Left lung (tissue), 10 donors: ENCODE measurements around the gene CENPV. TPM values are rescaled to one million over a fixed set of nuclear protein-coding genes. Genes with fewer than 3 reads are reported as not detected.
A peak's percentile ranks its signal among the peaks of the same experiment; 100 is the strongest.
"Not testable (repeated sequence)": the region's sequence is repeated elsewhere in the genome, so short reads cannot be mapped to it uniquely, and the experiment has no call there.

Source experiments
- ATAC-seq: fragments of 200-7000 bp; cut with Tn5 transposase; one replicate; pipeline ENCODE4 v1.9.1; 2020; ENCODE audit warnings: moderate library complexity
- DNase-seq, 4 donors: peaks; one replicate each; pipeline ENCODE4 v3.0.0-alpha.2; 2013 to 2020
- H3K27ac ChIP-seq, 2 donors: fragments of 200-600 bp; sonication (generic) in 1 of 2; one replicate each; pipeline versions ENCODE4 v1.5.0 to v1.8.0; 2020 to 2021
- H3K27me3 ChIP-seq, 2 donors: fragments of 200-600 bp; sonication (generic) in 1 of 2; one replicate each; pipeline versions ENCODE4 v1.5.0 to v1.8.0; 2020 to 2021
- H3K36me3 ChIP-seq, 2 donors: fragments of 200-600 bp; sonication (generic) in 1 of 2; one replicate each; pipeline versions ENCODE4 v1.5.0 to v1.8.0; 2020 to 2021
- H3K4me1 ChIP-seq, 2 donors: fragments of 200-600 bp; one replicate each; pipeline ENCODE4 v1.8.0; 2021
- H3K4me3 ChIP-seq, 2 donors: fragments of 200-600 bp; sonication (generic) in 1 of 2; one replicate each; pipeline versions ENCODE4 v1.5.0 to v1.8.0; 2020 to 2021; ENCODE audit warnings: mild to moderate bottlenecking in 1 of 2
- H3K9me3 ChIP-seq, 2 donors: fragments of 200-600 bp; sonication (generic) in 1 of 2; one replicate each; pipeline versions ENCODE4 v1.5.0 to v1.8.0; 2020 to 2021
- CTCF ChIP-seq, 2 donors: fragments of 200-600 bp; sonication (generic) in 1 of 2; IDR thresholded peaks; one replicate each; pipeline versions ENCODE4 v1.5.0 to v1.8.0; 2021; ENCODE audit warnings: antibody characterized with exemption in 2 of 2
- intact Hi-C, 2 donors: fragments of 100-400 bp; cut with DNase I; formaldehyde crosslinking; loops; one replicate each; pipeline versions ENCODE4 v1.11.2 to v1.14.2; 2022
- polyA plus RNA-seq, 6 donors: library from polyadenylated mRNA; unstranded; fragments of 120-200 nt; gene quantifications; one replicate each; pipeline ENCODE4 v1.2.1, GENCODE V29; 2013; ENCODE audit not compliant: insufficient read length in 6 of 6
- total RNA-seq, 2 donors: library from RNA; stranded (reverse); fragmentation: NEBNext Ultra II Directional; extraction: Animal tissue kit (Norgen Biotek cat#: 25700); gene quantifications; one replicate each; pipeline ENCODE4 v1.2.1, GENCODE V29; 2021
- donor health status: DM: no; HTN: yes; CAD: no.
- donor health status: DM: no; HTN: no; CAD: no.

The CENPV gene
- total and polyA plus RNA-seq, 8 donors = 11.5 to 92.6 (median 76.4) TPM

DNA sequence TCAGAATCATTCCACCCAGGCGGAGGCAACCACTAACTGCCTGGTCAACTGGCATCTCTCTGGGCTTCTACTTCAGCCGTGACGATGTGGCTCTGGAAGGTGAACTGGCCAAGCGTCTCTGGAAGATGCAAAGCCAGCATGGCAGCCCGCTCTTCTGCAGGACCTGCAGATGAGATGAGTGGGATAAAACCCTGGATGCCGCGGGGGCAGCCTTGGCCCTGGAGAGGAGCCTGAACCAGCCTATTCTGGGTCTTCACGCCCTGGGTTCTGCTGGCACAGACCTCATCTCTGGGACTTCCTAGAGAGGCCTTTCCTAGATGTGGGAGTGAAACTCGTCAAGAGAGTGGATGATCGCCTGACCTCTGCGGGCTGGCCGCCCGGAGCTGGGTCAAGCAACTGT lies 38.2 kb upstream of the CENPV start:
- no peak overlapping the region for H3K4me3 ChIP-seq
- intact Hi-C loops = no loop called here

DNA sequence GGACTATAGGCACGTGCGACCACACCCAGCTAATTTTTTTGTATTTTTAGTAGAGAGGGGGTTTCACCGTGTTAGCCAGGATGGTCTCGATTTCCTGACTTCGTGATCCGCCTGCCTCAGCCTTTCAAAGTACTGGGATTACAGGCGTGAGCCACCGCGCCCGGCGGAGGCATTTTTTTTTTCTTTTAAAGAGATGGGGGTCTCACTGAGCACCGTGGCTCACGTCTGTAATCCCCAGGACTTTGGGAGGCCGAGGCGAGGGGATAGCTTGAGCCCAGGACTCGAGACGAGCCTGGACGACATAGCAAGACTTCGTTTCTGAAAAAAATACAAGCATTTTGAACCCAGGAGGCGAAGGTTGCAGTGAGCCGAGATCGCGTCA lies 32.8 kb upstream of the CENPV start:
- Histone ChIP-seq H3K4me3 (peak overlapping the region; percentile 31 to 36), H3K4me1 (peaks cover 20 to 42% of the 10 kb centered on the region in 2 donors), H3K27ac (peak overlapping the region in 1 of 2 donors; percentile 9), H3K36me3 (peaks cover 0 to 22% of the 10 kb centered on the region in 2 donors)
- ATAC-seq, H3K27me3 ChIP-seq, H3K9me3 ChIP-seq, DNase-seq, intact Hi-C loops: not testable (repeated sequence)

More for the DNA sequence above, 38.2 kb upstream of the CENPV start:
- Histone ChIP-seq H3K9me3 (no peaks in the 10 kb centered on the region), H3K4me1 (peaks cover 3 to 4% of the 10 kb centered on the region in 2 donors), H3K36me3 (no peaks in the 10 kb centered on the region), H3K27ac (no peak overlapping the region), H3K27me3 (no peaks in the 10 kb centered on the region)
- ATAC-seq (no peak), DNase-seq (no peak)
- TF ChIP-seq CTCF (IDR thresholded peaks at IDR 0.05) = no peak

- Histone ChIP-seq H3K27me3 (no peaks in the 10 kb centered on the region), H3K9me3 (no peaks in the 10 kb centered on the region), H3K27ac (no peak overlapping the region), H3K4me3 (no peak overlapping the region), H3K36me3 (peaks cover 0 to 22% of the 10 kb centered on the region in 2 donors), H3K4me1 (peaks cover 20 to 47% of the 10 kb centered on the region in 2 donors)
- TF ChIP-seq CTCF (IDR thresholded peaks at IDR 0.05) = no peak
- intact Hi-C loops = no loop called here
- no peak for ATAC-seq
- no peak for DNase-seq
Measured at GRCh38 chr17:16384557-16384956, 31.3 kb upstream of the CENPV start.

- ATAC-seq (no peak), DNase-seq (no peak)
- intact Hi-C loops = no loop called here
- Histone ChIP-seq H3K4me1 (peaks cover 20 to 50% of the 10 kb centered on the region in 2 donors), H3K27me3 (no peaks in the 10 kb centered on the region), H3K4me3 (peak overlapping the region in 1 of 2 donors; percentile 77), H3K9me3 (no peaks in the 10 kb centered on the region), H3K27ac (peak overlapping the region in 1 of 2 donors; percentile 13), H3K36me3 (peaks cover 0 to 22% of the 10 kb centered on the region in 2 donors)
- no peak for TF ChIP-seq CTCF (IDR thresholded peaks at IDR 0.05)
Measured at GRCh38 chr17:16383772-16384287, 30.6 kb upstream of the CENPV start.

DNA sequence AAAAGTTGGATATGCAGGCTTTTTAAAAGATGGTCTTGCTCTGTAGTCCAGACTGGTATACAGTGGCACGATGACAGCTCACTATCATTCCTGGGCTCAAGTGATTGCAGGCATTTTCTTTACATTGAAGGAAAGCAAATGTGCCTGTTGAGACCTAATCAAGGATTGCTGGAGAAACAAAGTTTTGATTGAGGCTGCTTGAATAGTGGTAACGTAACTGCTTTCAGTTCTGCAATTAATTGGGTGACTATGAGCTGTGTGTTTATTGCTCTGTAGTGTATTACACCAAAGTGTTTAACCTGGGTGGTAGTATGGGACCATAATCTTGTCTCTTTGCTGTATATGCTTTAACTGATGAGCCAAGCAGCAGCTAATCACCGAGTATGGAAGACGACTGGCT lies 29.9 kb upstream of the CENPV start:
- peak overlapping the region in 1 of 2 donors; percentile 77 for H3K4me3 ChIP-seq
- no peak overlapping the region for H3K27ac ChIP-seq
- peaks cover 0 to 22% of the 10 kb centered on the region in 2 donors for H3K36me3 ChIP-seq
- H3K9me3 ChIP-seq = no peaks in the 10 kb centered on the region
- H3K27me3 ChIP-seq = no peaks in the 10 kb centered on the region
- intact Hi-C loops = no loop called here
- DNase-seq (no peak), ATAC-seq (no peak)
- peaks cover 20 to 54% of the 10 kb centered on the region in 2 donors for H3K4me1 ChIP-seq
- TF ChIP-seq CTCF (IDR thresholded peaks at IDR 0.05) = no peak

GRCh38 chr17:16381496-16381820 lies 28.2 kb upstream of the CENPV start:
- no peak for DNase-seq
- intact Hi-C loops = no loop called here

More at GRCh38 chr17:16381496-16381820, 28.2 kb upstream of the CENPV start:
- Histone ChIP-seq H3K4me3 (peak overlapping the region; percentile 51 to 77), H3K27me3 (no peaks in the 10 kb centered on the region), H3K36me3 (peaks cover 0 to 22% of the 10 kb centered on the region in 2 donors), H3K4me1 (peaks cover 16 to 52% of the 10 kb centered on the region in 2 donors), H3K9me3 (no peaks in the 10 kb centered on the region), H3K27ac (peak overlapping the region; percentile 92 to 98)
- no peak for ATAC-seq
- no peak for TF ChIP-seq CTCF (IDR thresholded peaks at IDR 0.05)
